GM19395 (cell line): ENCODE results near the gene TARS2.

Experiments
- ATAC-seq: cut with Tn5 transposase; IDR thresholded peaks from one replicate; pipeline ENCODE4 v1.9.1; 2021; ENCODE audit warnings: mild to moderate bottlenecking, moderate library complexity; ENCODE audit not compliant: unreplicated experiment

The TARS2 gene

DNA sequence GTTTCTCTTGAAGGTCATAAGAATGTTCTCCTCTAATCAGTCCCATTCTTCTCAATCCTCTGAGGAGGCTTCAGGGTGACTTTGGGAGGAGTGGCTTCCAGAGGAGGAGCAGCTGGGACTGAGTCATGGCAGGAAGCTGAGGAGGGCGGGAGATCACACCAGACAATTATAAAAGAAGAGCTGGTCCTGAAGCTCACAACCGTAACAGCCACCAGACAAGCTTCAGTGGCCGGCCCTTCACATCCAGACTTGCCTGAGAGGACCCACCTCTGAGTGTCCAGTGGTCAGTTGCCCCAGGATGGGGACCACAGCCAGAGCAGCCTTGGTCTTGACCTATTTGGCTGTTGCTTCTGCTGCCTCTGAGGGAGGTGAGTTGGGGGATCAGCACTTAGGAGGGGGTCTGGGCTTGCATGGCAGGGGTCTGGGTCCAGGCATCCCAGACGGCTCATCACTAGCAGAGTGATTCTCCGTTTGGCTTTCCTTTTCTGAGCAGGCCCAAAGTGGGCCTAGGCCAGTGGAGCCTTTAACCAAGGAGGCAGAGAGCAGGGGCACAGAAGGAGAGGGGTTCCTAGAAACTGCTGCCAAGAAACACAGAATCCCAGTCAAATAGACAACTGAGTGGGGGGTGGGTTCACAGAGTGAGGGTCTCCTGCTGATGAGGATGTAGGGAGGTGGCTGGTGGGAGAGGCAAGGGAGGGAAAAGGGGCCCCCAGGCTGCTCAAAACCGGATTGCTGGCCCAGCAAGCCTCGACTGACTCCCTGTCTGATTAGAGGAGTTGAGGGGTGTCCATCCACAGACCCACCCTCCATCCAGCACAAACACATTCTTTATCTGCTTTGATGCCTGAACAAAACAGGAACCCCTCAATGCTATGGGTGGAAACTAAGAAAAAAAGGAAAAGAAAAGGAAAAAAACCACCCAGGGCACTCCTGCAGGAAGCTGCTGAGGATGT, 21.0 kb downstream of the TARS2 start, which contains the start of gene ECM1:
ECM1 (plus strand) TSS at position 198 of the 953 bp plus-strand sequence; CDS start at position 299, 101 bp downstream.
- ATAC-seq: no peak

DNA sequence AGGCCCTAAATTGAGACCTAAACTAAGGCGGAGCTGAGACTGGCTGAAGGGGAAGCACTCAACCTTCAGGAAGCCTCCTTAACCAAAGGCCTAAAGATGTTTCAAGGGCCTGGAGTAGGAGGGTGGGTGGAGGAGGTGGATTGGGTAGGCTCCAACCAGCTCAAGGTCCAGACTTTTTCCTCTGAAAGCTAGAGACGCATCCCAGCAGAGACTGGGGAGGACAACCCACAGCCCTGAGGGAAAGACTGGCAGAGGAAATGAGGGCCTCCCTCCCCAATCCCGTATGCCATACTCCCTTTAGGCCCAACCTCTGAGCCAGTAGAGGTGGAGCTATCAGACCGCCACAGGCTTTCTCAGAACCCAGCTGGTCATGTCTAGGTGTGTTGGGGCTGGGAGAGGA, 21.8 kb downstream of the TARS2 start:
- no peak for ATAC-seq

DNA sequence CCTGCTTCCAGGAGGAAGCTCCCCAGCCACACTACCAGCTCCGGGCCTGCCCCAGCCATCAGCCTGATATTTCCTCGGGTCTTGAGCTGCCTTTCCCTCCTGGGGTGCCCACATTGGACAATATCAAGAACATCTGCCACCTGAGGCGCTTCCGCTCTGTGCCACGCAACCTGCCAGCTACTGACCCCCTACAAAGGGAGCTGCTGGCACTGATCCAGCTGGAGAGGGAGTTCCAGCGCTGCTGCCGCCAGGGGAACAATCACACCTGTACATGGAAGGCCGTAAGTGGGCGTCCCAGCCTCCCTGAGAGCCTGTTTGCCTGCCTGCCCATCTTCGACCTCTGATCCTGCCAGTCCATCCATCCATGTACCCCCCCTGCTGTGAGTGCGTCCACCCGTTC, 24.3 kb downstream of the TARS2 start:
- no peak for ATAC-seq

DNA sequence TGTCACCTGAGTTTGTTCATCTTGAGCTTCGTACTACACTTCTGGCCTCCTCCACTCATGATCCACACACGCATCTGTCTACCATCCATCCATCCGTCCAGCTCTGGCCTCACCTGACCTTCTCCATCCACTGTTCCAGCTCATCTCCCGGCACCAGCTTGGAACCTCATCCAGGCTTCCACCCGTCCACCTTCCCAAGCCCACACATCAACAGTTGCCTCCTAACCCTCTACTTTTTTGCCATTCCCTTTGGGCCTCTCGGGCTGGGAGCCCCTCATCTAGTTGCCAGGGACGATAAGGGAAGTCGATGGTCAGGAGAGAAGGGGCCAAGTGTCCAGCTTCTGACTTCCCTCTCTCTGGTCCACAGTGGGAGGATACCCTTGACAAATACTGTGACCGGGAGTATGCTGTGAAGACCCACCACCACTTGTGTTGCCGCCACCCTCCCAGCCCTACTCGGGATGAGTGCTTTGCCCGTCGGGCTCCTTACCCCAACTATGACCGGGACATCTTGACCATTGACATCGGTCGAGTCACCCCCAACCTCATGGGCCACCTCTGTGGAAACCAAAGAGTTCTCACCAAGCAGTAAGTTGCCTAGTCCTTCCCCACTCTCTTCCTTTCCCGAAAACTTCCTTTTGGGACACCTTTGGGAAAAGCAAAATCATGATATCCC, 24.9 kb downstream of the TARS2 start:
- no peak for ATAC-seq

DNA sequence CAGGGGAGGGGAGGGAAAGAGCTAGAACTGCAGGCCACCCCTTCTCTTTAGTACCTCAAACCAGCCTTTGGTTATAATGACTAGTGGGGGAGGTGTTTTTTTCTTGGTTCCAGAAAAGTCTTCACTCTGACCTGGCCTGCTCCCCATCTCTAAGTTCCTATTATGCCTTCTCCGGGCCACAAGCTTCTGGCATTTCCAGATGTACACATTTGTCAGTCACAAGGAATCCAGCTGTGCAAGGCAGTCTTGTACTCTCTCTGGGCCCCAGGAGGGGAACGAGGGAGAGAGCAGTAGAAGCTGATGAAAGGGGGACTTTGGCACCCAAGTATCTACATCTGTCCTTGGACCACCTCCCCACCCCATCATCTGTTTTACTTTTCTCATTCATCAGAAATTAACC, 25.6 kb downstream of the TARS2 start:
- no peak for ATAC-seq

DNA sequence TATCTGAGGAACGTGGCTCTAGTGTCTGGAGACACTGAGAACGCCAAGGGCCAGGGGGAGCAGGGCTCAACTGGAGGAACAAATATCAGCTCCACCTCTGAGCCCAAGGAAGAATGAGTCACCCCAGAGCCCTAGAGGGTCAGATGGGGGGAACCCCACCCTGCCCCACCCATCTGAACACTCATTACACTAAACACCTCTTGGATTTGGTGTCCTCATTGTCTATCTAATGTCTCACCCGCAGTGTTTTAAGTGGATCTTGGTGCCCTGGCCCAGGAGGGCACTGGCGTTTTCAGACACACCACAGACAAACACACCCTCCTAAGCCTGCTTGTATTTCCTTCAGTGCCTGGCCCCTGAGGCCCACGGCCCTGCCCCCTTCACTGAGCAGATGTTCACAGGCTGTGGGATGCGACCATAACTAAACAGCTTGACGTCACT, 26.2 kb downstream of the TARS2 start:
- no peak for ATAC-seq

DNA sequence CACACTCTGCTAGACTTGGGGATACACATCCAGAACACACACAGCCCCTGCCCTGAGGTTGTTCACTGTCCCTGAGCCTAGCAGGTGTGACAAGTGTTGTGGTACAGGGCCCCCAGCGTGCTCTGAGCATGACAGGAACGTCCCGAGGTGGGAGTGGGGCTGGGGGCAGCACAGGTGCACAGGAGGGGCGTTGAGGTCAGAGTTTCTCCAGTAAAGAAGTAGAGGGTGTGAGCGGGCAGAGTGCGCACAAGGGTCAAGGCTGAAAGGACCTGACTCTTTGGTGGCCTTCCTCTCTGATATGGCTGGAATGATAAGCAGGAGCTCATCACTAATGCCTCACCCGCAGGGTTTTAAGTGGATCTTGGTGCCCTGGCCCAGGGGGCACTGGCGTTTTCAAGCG, 27.0 kb downstream of the TARS2 start:
- ATAC-seq: no peak

DNA sequence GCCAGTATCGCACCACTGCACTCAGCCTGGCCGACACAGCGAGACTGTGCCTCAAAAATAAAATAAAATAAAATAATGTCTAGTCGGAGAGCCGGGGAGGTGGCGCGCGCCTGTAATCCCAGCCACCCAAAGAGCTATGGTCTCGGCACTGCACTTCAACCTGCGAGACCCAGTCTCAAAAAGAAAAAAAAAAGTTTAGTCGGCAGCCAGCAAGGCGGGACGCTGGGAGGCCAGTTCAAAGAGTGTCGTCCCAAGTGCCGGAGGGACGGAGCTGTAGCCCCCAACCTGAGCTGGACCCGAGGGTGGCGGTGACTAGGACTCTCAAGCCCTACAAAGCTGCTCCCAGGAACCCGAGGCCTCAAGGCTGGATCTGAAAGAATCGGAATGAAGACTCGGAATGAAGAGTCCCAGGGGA, 27.7 kb downstream of the TARS2 start:
- ATAC-seq: no peak

DNA sequence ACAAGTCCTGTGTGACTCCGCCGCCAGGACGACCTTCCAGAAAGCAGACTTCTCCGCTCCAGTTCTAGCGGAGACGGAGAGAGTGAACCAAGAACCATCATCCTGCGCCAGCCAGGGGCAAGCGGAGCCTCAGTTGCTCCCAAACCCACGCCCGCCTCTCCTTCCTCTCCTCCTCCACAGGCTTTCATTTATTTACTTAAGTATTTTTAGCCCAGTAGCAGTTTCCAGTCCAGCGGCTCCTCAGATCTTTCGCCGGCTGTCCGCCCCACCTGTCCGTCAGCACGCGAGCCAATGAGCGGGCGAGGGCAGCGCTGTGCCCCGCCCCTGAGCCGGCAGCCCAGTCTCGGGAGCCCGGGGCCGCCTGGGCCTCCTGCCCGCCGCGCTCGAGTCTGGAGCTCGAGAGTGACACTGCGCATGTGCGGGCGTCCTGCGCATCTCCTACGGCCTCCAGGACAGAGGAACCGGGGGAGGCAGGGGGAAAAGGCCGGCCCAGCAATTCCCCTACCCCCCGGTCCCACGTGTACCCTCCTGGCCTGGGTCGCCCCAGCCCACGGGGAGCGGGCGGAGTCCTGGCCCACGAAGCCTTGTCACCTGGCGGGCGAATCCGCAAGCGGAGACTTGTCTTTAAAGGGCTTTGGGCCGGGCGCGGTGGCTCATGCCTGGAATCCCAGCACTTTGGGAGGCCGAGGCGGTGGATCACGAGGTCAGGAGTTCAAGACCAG, 28.3 kb downstream of the TARS2 start, which contains the start of gene FALEC:
FALEC (plus strand) TSS at position 425 of the 722 bp plus-strand sequence.
- ATAC-seq: peak; percentile 96

DNA sequence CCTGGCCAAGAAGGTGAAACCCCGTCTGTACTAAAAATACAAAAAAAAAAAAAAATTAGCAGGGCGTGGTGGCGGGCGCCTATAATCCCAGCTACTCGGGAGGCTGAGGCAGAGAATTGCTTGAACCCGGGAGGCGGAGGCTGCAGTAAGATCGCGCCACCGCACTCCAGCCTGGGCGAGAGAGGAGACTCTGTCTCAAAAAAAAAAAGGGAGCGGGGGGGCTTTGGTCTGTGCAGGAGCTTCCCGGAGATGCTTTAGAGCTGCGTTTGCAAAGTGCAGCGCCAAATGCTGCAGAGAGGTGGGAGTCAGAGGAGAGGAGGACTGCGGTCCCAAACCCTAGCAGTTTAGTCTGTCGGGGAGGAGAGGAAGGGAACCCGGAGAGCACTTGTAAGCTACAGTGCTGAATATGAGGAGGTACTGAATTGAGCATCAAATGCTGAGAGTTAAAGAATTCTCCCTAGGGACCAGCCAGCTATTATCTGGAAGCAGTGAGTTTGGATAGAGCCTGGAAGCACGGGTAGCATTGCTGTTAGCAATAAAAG, 28.9 kb downstream of the TARS2 start:
- ATAC-seq: peak; percentile 4

DNA sequence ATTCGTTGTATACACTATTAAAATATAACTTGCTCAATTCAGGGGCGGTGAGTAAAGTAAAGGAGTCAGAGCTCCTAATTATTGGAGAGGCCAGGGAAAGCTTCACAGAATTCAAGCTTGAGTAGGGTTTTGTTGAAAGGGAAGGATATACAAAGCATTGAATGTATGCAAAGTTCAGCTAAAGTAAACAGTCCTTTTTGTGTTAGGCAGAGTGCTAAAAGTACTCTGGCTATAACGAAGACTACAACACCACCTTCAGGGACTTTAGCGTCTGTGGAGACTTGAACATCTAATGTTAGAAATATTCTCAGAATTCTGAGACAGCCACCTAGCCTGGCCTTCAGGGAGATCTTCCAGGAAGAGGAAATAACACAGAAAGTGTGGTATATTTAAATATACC, 29.4 kb downstream of the TARS2 start:
- no peak for ATAC-seq

DNA sequence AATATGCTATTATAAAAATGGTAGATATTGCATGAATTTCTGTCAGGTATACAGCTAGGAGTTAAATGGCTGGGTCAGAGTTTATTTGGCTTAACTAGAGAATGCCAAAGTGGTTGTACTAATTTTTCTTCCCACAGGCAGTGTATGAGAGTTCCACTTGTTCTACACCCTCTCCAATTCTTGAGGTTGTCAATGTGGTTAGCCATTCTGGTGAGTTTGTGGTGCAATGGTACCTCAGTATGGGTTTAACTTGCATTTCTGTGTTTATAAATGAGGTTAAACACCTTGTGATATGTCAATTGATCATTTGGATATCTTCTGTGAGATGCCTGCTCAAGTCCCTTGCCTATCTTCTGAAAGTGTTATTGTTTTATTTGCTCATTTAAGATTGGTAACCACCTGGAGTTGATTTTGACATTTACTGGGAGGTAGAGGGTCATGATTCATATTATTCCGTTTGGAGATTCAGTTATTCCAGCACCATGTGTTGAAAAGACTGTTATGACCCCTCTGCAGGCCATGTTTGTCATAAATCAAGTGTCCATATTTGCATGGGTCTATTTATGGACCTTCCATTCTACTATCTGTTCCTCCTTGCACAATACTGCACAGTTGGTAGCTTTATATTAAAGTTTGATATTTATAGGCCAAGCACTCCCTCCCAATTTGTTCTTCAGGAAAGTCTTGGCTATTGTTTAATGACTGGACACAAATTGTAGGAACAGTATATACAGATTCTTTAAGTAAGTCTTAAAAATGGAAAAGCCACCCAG, 34.2 kb downstream of the TARS2 start:
- no peak for ATAC-seq

DNA sequence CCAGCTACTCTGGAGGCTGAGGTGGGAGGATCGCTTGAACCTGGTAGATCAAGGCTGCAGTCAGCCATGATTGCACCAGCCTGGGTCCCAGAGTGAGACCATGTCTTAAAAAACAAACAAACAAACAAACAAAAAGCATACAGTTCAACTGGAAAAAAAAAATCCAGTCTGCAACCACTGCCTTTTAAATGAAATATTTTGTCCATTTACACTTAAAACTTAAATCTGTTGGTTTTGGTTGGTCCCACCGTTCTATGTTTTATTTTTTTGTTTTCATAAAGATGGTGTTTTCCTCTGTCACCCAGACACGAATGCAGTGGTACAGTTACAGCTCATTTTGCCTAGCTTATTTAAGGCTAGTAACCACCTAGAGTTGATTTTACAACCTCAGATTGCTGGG, 38.1 kb downstream of the TARS2 start:
- no peak for ATAC-seq

DNA sequence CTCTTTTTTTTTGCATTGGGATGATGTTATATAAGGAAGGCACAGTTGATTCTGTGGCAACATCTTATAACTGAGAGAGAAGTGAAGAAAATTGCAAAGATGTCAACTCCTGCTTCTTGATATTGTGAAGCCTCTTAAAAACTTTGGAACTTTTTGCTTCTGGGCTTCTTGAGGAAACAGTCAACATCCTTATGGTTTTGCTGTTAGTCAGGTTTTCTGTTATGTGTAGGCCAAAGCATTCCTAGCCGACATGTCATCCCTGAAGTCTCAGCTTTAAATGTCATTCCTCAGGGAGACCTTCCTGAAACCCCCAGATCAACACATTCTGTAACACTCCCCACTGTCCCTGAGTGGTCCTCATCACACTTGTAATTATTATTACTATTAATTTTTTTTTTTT, 41.0 kb downstream of the TARS2 start:
- ATAC-seq: no peak

DNA sequence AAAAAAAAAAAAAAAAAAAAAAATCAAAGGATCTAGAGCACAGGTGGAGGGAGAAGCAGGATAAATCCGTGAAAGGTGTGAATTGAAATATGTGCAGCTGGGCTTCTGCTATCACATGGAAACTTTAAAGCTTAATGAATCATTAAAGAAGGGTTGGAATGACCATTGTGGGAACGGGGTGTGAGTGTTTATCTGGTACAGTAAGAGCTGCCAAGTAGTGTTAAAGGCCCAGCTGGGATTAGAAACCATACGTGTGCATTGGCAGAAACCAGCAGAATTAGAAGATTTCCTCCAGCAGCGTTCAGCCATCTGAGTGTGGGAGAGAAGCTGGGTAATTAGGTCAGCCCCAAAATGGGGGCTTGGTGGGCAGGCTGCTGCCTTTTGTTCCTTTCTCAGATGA, 41.8 kb downstream of the TARS2 start:
- no peak for ATAC-seq

DNA sequence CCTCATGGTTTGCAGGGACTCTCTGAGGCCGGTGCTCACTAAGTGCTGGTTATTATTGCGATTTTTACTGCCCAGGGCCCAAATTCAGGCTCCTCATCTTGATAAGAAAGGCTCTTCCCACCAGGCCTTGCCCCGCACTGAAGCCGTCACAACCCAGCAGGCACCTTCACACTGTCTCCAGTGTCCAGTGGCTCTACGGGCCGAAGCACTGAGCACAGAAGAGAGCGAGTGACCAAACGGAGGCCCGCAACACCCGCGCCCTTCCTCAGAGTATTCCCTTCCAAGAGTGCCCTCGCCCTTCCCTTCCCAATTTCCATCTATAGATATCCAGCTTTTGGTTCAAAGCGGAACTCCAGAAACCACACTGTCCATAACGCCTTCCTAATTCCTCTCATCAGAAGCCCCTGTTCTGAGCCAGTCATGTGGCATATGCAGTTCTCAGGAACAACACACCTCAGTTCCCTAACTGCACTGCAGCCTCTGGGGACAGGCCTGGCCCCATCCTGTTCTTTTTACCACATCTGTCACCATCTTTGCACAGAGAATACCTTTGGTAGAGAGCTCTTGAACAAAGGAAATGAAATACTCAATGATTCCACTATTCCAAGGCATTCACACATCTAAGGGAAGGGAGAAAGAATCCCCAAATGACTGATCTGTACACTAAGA, 43.4 kb downstream of the TARS2 start:
- no peak for ATAC-seq

DNA sequence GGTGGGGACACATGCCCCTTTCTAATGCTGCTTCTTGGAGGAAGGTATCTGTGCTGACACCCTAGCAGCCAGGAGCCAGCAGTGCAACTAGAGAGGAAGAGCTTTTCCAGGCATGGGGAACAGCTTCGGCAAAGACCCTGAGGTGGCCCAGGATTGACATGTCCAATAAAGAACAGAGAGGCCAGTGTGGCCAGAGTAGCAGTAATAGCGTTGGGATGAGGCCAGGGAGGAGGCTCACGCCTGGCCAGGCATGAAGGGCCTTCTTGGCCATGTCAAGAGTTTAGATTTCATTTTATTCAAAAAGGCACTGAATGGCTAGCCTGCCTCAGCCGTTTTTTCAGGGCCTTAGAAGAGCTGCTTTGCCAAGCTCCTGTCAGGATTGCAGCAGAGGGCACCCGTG, 45.6 kb downstream of the TARS2 start:
- ATAC-seq: no peak

DNA sequence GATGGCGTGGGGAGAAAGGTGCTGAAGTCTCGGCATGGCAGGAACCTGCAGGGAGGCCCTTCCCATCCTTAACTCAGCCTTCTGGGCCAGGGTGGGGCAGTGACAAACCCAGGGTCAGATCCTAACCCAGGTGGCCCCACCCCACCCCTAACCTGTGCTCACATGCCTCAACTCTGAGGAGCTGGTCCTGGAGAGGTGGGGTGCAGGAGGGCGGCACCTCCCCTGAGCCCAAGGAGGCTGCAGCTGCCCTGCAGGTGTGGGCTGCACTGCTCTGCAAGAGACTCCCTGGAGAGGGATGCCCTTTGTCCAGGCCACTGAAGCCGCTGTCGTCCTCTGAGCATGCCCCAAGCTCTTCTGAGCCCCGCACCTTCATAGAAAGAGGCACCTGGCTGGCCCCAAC, 46.8 kb downstream of the TARS2 start:
- no peak for ATAC-seq

DNA sequence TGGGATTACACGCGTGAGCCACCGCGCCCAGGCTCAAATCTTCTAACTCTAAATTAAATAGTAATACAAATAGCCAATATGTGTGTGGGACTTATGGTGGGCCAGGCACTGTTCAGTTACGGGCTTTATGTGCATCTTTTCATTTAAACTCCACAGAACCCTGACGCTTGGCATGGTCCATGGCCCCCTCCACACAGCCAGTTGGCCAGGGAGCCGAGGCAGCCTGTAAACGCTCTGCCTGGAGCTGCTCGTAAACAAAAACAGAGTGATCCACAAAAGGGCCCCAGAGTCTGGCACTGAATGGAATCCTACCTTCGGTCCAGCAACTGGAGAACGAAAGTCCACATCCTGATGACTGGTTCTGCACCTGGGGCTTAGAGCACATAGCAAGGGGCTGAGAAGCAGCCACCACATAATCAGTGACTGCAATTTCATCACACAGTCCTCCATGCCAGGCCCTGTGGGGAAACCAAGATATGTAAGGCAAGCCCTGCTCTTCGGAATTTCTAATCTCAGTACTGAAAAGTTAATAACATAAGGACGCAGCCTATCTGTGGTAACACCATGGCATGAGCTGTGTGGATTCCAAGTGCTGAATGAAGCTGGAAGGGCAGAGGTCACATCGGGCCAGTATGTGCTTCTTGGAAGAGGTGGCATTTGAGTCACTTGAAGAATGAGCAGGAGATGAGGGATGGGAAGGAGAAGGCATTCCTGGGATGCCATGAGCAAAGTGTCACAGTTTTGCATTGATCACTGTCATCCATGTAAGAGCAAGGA, 48.5 kb downstream of the TARS2 start:
- ATAC-seq: no peak
